K562 (cell line): ENCODE measurements around the gene CBLL1. TPM values are rescaled to one million over a fixed set of nuclear protein-coding genes. Genes with fewer than 3 reads are reported as not detected.
A peak's percentile ranks its signal among the peaks of the same experiment; 100 is the strongest.

Source experiments
- CEBPG ChIP-seq, 3 experiments: fragments of 200-800 bp in 1 of 3; sonication (Bioruptor generic) in 1 of 3; sonication (generic) in 1 of 3; formaldehyde crosslinking in 1 of 3; IDR thresholded peaks in 2 of 3; conservative IDR thresholded peaks in 1 of 3; 2 replicates each; pipeline versions ENCODE4 v1.6.1 to v1.8.0; 2016 to 2022; ENCODE audit warnings: missing compliant biosample characterization in 2 of 3, missing genetic modification characterization in 2 of 3, mild to moderate bottlenecking in 1 of 3, missing genetic modification reagents in 1 of 3
- CHAMP1 ChIP-seq: fragments of 450-650 bp; IDR thresholded peaks from 2 replicates; pipeline ENCODE4 v1.6.1; 2016; ENCODE audit warnings: mild to moderate bottlenecking
- DACH1 ChIP-seq: fragments of 450-650 bp; IDR thresholded peaks from 2 replicates; pipeline ENCODE4 v1.6.1; 2018; ENCODE audit not compliant: partially characterized antibody
- EP300 ChIP-seq: IDR thresholded peaks from 2 replicates; pipeline ENCODE4 v1.6.1; 2012; ENCODE audit warnings: low read length, improper control_type of control experiment
- EP400 ChIP-seq: fragments of 450-650 bp; IDR thresholded peaks from 2 replicates; pipeline ENCODE4 v1.6.1; 2017; ENCODE audit warnings: antibody characterized with exemption, mild to moderate bottlenecking, moderate library complexity
- ETS1 ChIP-seq: conservative IDR thresholded peaks from 2 replicates; pipeline ENCODE4 v1.6.1; 2011; ENCODE audit warnings: low read depth, mild to moderate bottlenecking, low read length; ENCODE audit not compliant: control insufficient read depth
- GATA2 ChIP-seq: sonication (generic); formaldehyde crosslinking; IDR thresholded peaks from 2 replicates; pipeline ENCODE4 v1.4.0; 2020; ENCODE audit warnings: mild to moderate bottlenecking, missing genetic modification reagents
- GMEB1 ChIP-seq: fragments of 250-450 bp; sonication (Bioruptor Pico); IDR thresholded peaks from 2 replicates; pipeline ENCODE4 v1.4.0; 2020; ENCODE audit warnings: mild to moderate bottlenecking
- HMGN3 ChIP-seq: IDR thresholded peaks from 2 replicates; pipeline ENCODE4 v1.6.1; 2011; ENCODE audit warnings: borderline replicate concordance, low read depth, mild to moderate bottlenecking, mixed read lengths, low read length; ENCODE audit not compliant: insufficient read length; ENCODE audit errors: extremely low read depth
- MTA2 ChIP-seq: fragments of 450-650 bp; IDR thresholded peaks from 2 replicates; pipeline ENCODE4 v1.6.1; 2016; ENCODE audit warnings: low read depth
- NCOA6 ChIP-seq: fragments of 450-650 bp; IDR thresholded peaks from 2 replicates; pipeline ENCODE4 v1.6.1; 2017; ENCODE audit warnings: mild to moderate bottlenecking
- POLR2B ChIP-seq: fragments of 450-650 bp; IDR thresholded peaks from 2 replicates; pipeline ENCODE4 v1.6.1; 2018; ENCODE audit warnings: low read depth; ENCODE audit not compliant: partially characterized antibody
- POLR2G ChIP-seq: fragments of 200-400 bp; formaldehyde crosslinking; IDR thresholded peaks from 2 replicates; pipeline ENCODE4 v1.6.1; 2017; ENCODE audit warnings: low read depth, mild to moderate bottlenecking, antibody characterized with exemption, low read length, moderate library complexity
- PRPF4 ChIP-seq: fragments of 200-400 bp; formaldehyde crosslinking; IDR thresholded peaks from one replicate; pipeline ENCODE4 v1.6.1; 2017; ENCODE audit warnings: low read length, low read depth, mild to moderate bottlenecking; ENCODE audit not compliant: insufficient read depth, poor library complexity, severe bottlenecking
- TBL1XR1 ChIP-seq, 2 experiments: IDR thresholded peaks; 2 replicates each; pipeline ENCODE4 v1.6.1; 2012; ENCODE audit warnings: improper control_type of control experiment in 2 of 2, low read length in 2 of 2, mild to moderate bottlenecking in 1 of 2
- ZBTB11 ChIP-seq, 3 experiments: fragments of 200-800 bp in 1 of 3; fragments of 250-450 bp in 1 of 3; fragments of 450-650 bp in 1 of 3; sonication (Bioruptor Pico) in 1 of 3; sonication (Bioruptor generic) in 1 of 3; formaldehyde crosslinking in 1 of 3; IDR thresholded peaks; 2 replicates each; pipeline versions ENCODE4 v1.6.1 to v1.8.0; 2016 to 2022; ENCODE audit warnings: mild to moderate bottlenecking in 2 of 3, missing genetic modification characterization in 2 of 3, missing compliant biosample characterization in 1 of 3, moderate library complexity in 1 of 3
- ZNF316 ChIP-seq: fragments of 450-650 bp; IDR thresholded peaks from 2 replicates; pipeline ENCODE4 v1.6.1; 2016
- polyA plus RNA-seq, 8 experiments: library from polyadenylated mRNA; depleted of rRNA in 4 of 8; stranded (reverse) in 5 of 8; unstranded in 3 of 8; fragments of >200 nt; fragmentation: Nextera tagmentation in 2 of 8; fragmentation: Illumina TruSeq in 1 of 8; extraction: Ambion mirVana in 2 of 8; extraction: Trizol in 1 of 8; gene quantifications; 2 replicates each; pipeline versions ENCODE4 v1.2.1 to v1.2.3, GENCODE V29; 2011 to 2014; ENCODE audit warnings: inconsistent platforms in 1 of 8, missing spikeins in 1 of 8
- total RNA-seq, 7 experiments: library from RNA; depleted of rRNA in 6 of 7; stranded (reverse); fragments of >200 nt in 6 of 7; fragmentation: Illumina TruSeq in 2 of 7; extraction: Trizol in 2 of 7; gene quantifications; 2 replicates each; pipeline versions ENCODE4 v1.2.1 to v1.2.3, GENCODE V29; 2011 to 2021; ENCODE audit warnings: low replicate concordance in 1 of 7

The CBLL1 gene
- total and polyA plus RNA-seq, 9 of the 15 experiments (the other 6 are each of a cell fraction or from before 2014, with no cell fraction given): 14.7 to 67.9 (median 35.4) TPM

- TF ChIP-seq POLR2G (peak; percentile 94), ZBTB11 (CRISPR knock-in tag; IDR thresholded peaks at IDR 0.05) (peak in 2 of 3 experiments; percentile 43 to 94; a peak in 3 of 6 replicates), HMGN3 (peak; percentile 68), TBL1XR1 (IDR thresholded peaks at IDR 0.05; ENCODE audit: low read length in 2 of 2) (peak in 1 of 2 experiments; percentile 78; a peak in 3 of 4 replicates), MTA2 (no peak), ETS1 (peak; percentile 96), NCOA6 (no peak), POLR2B (peak; percentile 88), CHAMP1 (peak; percentile 80; the same call in 1 of the 2 replicates), PRPF4 (peak; percentile 43), EP400 (peak; percentile 97), ZNF316 (no peak), DACH1 (peak; percentile 50), CEBPG (CRISPR knock-in tag; IDR thresholded peaks at IDR 0.05) (no peak), CEBPG (tag; conservative IDR thresholded peaks at IDR 0.05 in 1 of 2, IDR thresholded peaks at IDR 0.05 in 1 of 2) (no peak), EP300 (peak; percentile 78; the same call in 1 of the 2 replicates), GATA2 (CRISPR knock-in tag) (peak; percentile 72), GMEB1 (CRISPR knock-in tag) (peak; percentile 75)
Measured at GRCh38 chr7:107743567-107744344, at the start of gene CBLL1 (continued).
